ENCODE data around the gene PRAMEF1. TPM values are rescaled to one million over a fixed set of nuclear protein-coding genes. Genes with fewer than 3 reads are reported as not detected.

PRAMEF1 gene
- total and polyA plus RNA-seq, 9 donors: not detected

- intact Hi-C loops (cut with DNase I): no loop called here
- no peak for DNase-seq
These were observed 27.7 kb upstream of the PRAMEF1 start for GRCh38 chr1:12763479-12763878.

DNA sequence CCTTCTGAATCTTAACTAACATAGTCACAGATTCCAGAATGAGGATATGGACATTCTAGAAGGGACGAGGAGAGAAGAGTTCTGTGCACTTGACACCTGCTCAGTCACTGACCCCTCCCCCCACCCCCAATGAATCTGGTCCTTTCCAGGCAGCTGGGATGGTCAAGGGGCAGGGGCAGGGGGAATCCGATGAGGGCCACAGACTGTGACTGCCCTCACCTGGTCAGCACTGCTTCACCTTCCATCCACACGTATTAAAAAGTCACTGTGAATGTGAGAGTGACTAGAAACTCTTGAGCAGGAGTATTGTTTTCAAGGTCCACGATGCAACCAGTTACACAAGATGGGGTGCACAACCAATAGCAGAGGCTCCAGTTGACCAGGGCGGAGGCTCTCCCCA is 27.2 kb upstream of the PRAMEF1 start:
- Histone ChIP-seq H3K27me3 (no peaks in the 10 kb centered on the region), H3K36me3 (no peaks in the 10 kb centered on the region), H3K9me3 (no peaks in the 10 kb centered on the region), H3K4me1 (ENCODE audit: insufficient read depth) (no peaks in the 10 kb centered on the region), H3K27ac (no peak overlapping the region), H3K4me3 (no peak overlapping the region)
- 49 to 59% (median 50%) methylated on average over 5 of the region's 5 CpGs for WGBS, 3 donors
- intact Hi-C loops (cut with DNase I): no loop called here
- no peak for DNase-seq
- no peak for TF ChIP-seq CTCF (IDR thresholded peaks at IDR 0.05)
- TF ChIP-seq POLR2A (IDR thresholded peaks at IDR 0.05): no peak
- TF ChIP-seq EP300 (IDR thresholded peaks at IDR 0.05): no peak

More at GRCh38 chr1:12763479-12763878, 27.7 kb upstream of the PRAMEF1 start:
- H3K9me3 ChIP-seq: no peaks in the 10 kb centered on the region
- no peak overlapping the region for H3K27ac ChIP-seq
- no peak overlapping the region for H3K4me3 ChIP-seq
- H3K36me3 ChIP-seq: no peaks in the 10 kb centered on the region
- TF ChIP-seq EP300 (IDR thresholded peaks at IDR 0.05) (no peak), CTCF (IDR thresholded peaks at IDR 0.05) (no peak), POLR2A (IDR thresholded peaks at IDR 0.05) (no peak)
- H3K27me3 ChIP-seq: no peaks in the 10 kb centered on the region
- H3K4me1 ChIP-seq (ENCODE audit: insufficient read depth): no peaks in the 10 kb centered on the region
- 68 to 76% (median 71%) methylated on average over 4 of the region's 4 CpGs for WGBS, 3 donors

DNA sequence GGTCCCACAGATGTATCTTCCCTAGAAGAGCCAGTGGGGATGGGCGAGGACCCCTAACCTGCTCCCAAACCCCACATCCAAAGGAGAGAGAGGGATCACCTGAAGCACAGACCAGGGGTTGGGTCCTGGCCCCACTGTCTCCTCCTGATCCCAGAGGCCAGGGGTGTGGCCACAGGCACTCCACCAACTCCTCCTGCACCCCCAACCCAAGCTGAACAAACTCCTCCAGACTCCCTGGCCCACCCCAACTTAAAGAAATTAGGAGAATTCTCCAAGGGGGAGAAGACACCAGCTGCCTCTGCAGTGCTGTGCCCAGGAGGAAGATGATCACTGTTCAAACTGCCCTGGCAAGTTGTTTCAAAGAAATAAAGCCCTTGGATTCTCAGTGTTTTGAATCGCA is 22.2 kb upstream of the PRAMEF1 start:
- WGBS, 3 donors: 33 to 81% (median 60%) methylated on average over 2 of the region's 2 CpGs
- no peak for DNase-seq

GRCh38 chr1:12769976-12770505 is 21.2 kb upstream of the PRAMEF1 start:
- intact Hi-C loops (cut with DNase I): no loop called here
- DNase-seq: no peak
- TF ChIP-seq POLR2A (IDR thresholded peaks at IDR 0.05) (no peak), EP300 (IDR thresholded peaks at IDR 0.05) (no peak), CTCF (IDR thresholded peaks at IDR 0.05) (no peak)
- H3K4me3 ChIP-seq: no peak overlapping the region
- no peaks in the 10 kb centered on the region for H3K27me3 ChIP-seq
- no peaks in the 10 kb centered on the region for H3K9me3 ChIP-seq
- H3K36me3 ChIP-seq: no peaks in the 10 kb centered on the region
- no peaks in the 10 kb centered on the region for H3K4me1 ChIP-seq (ENCODE audit: insufficient read depth)
- WGBS, 3 donors: 41 to 52% (median 42%) methylated on average over 7 of the region's 7 CpGs
- H3K27ac ChIP-seq: no peak overlapping the region

More for the DNA sequence above, 22.2 kb upstream of the PRAMEF1 start:
- Histone ChIP-seq H3K4me1 (ENCODE audit: insufficient read depth) (no peaks in the 10 kb centered on the region), H3K36me3 (no peaks in the 10 kb centered on the region), H3K4me3 (no peak overlapping the region), H3K27ac (no peak overlapping the region), H3K27me3 (no peaks in the 10 kb centered on the region), H3K9me3 (no peaks in the 10 kb centered on the region)
- TF ChIP-seq POLR2A (IDR thresholded peaks at IDR 0.05): no peak
- no peak for TF ChIP-seq CTCF (IDR thresholded peaks at IDR 0.05)
- TF ChIP-seq EP300 (IDR thresholded peaks at IDR 0.05): no peak
- intact Hi-C loops (cut with DNase I): no loop called here
